Measurements from ENCODE around the gene JTB.

GRCh38 chr1:153958961-153959260 is 18.6 kb downstream of the JTB start:
- no peak for TF ChIP-seq POLR2AphosphoS5 (IDR thresholded peaks at IDR 0.05; ENCODE audit: low read depth, low read length)
- no peak for TF ChIP-seq CTCF (IDR thresholded peaks at IDR 0.05)
- TF ChIP-seq, protein P1, sequence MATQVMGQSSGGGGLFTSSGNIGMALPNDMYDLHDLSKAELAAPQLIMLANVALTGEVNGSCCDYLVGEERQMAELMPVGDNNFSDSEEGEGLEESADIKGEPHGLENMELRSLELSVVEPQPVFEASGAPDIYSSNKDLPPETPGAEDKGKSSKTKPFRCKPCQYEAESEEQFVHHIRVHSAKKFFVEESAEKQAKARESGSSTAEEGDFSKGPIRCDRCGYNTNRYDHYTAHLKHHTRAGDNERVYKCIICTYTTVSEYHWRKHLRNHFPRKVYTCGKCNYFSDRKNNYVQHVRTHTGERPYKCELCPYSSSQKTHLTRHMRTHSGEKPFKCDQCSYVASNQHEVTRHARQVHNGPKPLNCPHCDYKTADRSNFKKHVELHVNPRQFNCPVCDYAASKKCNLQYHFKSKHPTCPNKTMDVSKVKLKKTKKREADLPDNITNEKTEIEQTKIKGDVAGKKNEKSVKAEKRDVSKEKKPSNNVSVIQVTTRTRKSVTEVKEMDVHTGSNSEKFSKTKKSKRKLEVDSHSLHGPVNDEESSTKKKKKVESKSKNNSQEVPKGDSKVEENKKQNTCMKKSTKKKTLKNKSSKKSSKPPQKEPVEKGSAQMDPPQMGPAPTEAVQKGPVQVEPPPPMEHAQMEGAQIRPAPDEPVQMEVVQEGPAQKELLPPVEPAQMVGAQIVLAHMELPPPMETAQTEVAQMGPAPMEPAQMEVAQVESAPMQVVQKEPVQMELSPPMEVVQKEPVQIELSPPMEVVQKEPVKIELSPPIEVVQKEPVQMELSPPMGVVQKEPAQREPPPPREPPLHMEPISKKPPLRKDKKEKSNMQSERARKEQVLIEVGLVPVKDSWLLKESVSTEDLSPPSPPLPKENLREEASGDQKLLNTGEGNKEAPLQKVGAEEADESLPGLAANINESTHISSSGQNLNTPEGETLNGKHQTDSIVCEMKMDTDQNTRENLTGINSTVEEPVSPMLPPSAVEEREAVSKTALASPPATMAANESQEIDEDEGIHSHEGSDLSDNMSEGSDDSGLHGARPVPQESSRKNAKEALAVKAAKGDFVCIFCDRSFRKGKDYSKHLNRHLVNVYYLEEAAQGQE (IDR thresholded peaks at IDR 0.05; ENCODE audit: insufficient read depth in 1 of 2, low read depth in 2 of 2, low read length in 1 of 2) = no peak
- TF ChIP-seq SIN3A (IDR thresholded peaks at IDR 0.05; ENCODE audit: borderline replicate concordance, insufficient read depth, low read depth, low read length) = no peak
